HG03066 (cell line): Measurements from ENCODE around the gene FAM83D.
"Not testable (repeated sequence)": the region's sequence is repeated elsewhere in the genome, so short reads cannot be mapped to it uniquely, and the experiment has no call there.

ENCODE experiments used
- ATAC-seq: cut with Tn5 transposase; IDR thresholded peaks from one replicate; pipeline ENCODE4 v1.9.1; 2021; ENCODE audit warnings: low read depth; ENCODE audit not compliant: unreplicated experiment

FAM83D gene

GRCh38 chr20:38932457-38933120 is 6.4 kb downstream of the FAM83D start:
- no peak for ATAC-seq

- ATAC-seq = no peak
These were observed 8.3 kb downstream of the FAM83D start for GRCh38 chr20:38934530-38934929.

GRCh38 chr20:38935285-38935684 is 9.1 kb downstream of the FAM83D start:
- no peak for ATAC-seq

GRCh38 chr20:38935967-38936407 is 9.8 kb downstream of the FAM83D start:
- ATAC-seq = no peak

- no peak for ATAC-seq
These were observed 10.8 kb downstream of the FAM83D start for GRCh38 chr20:38937000-38937399.

- ATAC-seq = no peak
These were observed 11.8 kb downstream of the FAM83D start for GRCh38 chr20:38937978-38938473.

GRCh38 chr20:38939686-38940085 is 13.5 kb downstream of the FAM83D start:
- ATAC-seq = no peak

GRCh38 chr20:38940644-38941043 is 14.4 kb downstream of the FAM83D start:
- no peak for ATAC-seq

- no peak for ATAC-seq
These were observed 15.6 kb downstream of the FAM83D start for GRCh38 chr20:38941726-38942389.

- ATAC-seq = no peak
These were observed 18.8 kb downstream of the FAM83D start for GRCh38 chr20:38945012-38945411.

- ATAC-seq = no peak
These were observed 20.6 kb downstream of the FAM83D start for GRCh38 chr20:38946836-38947235.

GRCh38 chr20:38947931-38948362 is 21.7 kb downstream of the FAM83D start:
- ATAC-seq = no peak

- no peak for ATAC-seq
These were observed 24.0 kb downstream of the FAM83D start for GRCh38 chr20:38950254-38950653.

GRCh38 chr20:38951611-38952010 is 25.4 kb downstream of the FAM83D start:
- ATAC-seq = no peak

- no peak for ATAC-seq
These were observed 25.9 kb downstream of the FAM83D start for GRCh38 chr20:38952153-38952552.

GRCh38 chr20:38953630-38954340 is 27.6 kb downstream of the FAM83D start:
- ATAC-seq = no peak

GRCh38 chr20:38957235-38957876 is 31.1 kb downstream of the FAM83D start:
- no peak for ATAC-seq

- ATAC-seq = no peak
These were observed 31.8 kb downstream of the FAM83D start for GRCh38 chr20:38957915-38958485.

- not testable (repeated sequence) for ATAC-seq
These were observed 34.0 kb downstream of the FAM83D start for GRCh38 chr20:38960187-38960687.

GRCh38 chr20:38961530-38962043 is 35.4 kb downstream of the FAM83D start:
- no peak for ATAC-seq
